ENCODE measurements around the gene AP3B1.

AP3B1 gene

DNA sequence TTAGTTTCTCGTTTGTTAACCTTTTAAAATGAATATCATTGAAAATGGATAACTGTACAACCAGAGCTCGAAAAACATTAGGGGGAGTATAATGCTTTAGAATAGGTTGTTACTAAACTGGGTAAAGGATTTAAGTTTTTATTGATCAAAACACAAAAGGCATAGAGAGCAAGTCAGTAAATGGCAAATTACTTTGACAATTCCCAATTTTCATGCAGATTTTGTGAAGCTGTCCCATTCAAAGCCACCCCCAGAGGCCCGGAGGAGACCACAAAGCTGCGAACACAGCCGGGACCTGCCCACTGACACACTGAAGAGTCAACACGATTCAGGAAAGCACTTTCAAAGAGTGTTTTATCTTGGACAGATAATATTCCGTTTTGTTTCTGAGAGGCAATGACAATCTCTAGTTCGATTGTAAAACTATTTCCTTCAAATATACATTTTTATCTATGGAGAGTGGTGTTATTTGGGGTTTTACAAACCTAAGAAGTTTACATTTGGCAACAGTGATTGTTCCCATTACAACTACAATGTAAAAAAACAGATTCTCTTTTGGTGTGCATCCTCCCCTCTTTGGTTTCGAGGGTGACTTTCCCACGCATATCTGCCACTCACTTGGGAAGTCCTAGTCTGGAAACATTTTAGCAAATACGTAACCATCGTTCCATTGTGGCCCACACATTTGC lies 335.7 kb downstream of the AP3B1 start:
- DNase-seq: no peak

GRCh38 chr5:77957931-77958521 lies 336.5 kb downstream of the AP3B1 start:
- DNase-seq: no peak

DNA sequence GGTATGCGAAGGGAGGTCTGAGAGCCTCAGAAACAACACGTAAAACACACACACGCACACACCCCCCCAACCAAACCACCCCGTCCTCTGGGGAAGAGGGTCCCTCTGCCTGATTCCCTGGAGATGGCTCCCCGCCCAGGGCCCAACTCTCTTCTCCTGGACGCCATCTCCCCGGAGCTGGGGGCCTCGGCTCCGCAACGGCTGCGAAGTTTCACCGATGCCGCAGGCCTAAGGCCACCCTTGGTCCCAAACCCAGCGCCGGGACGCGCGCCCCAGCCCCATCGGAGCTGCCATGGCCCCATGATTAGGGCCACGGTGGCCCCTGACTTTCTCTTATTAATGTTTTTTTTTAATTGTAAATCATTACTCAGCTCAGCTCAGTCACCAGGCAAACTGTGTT lies 337.0 kb downstream of the AP3B1 start:
- no peak for DNase-seq

- DNase-seq: no peak
Measured at GRCh38 chr5:77957081-77957480, 337.4 kb downstream of the AP3B1 start.

DNA sequence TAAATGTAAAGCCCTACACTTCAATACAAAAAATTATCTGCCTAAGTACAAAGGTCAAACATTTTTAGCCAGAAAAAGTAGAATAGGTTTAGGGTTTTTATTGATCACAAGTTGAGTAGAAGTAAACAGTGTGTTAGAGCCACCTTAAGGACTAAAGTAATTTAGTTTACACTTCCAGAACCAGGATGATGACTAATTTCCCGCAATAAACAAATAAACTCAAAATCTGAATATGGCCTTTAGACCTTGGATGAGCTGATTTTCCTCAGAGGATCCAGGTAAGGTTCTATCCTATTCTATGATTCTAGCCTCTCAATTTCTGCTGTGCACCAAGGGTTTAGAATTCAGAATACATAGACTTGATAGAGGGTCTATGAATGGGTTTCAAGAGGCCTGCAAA lies 338.9 kb downstream of the AP3B1 start:
- no peak for DNase-seq

GRCh38 chr5:77953374-77953773 lies 341.1 kb downstream of the AP3B1 start:
- no peak for DNase-seq

GRCh38 chr5:77952636-77953212 lies 341.8 kb downstream of the AP3B1 start:
- no peak for DNase-seq

All from NCI-H2171 (cell line).